Measurements from ENCODE around the gene CAT.

- TF ChIP-seq POLR2AphosphoS5 (IDR thresholded peaks at IDR 0.05; ENCODE audit: low read depth, low read length) (no peak), FOXP2 (optimal IDR thresholded peaks at IDR 0.05; ENCODE audit: borderline replicate concordance, extremely low read depth, extremely low read length, insufficient read depth) (no peak)
These were observed 12.0 kb upstream of the CAT start for GRCh38 chr11:34426766-34427185.
